NT2/D1 (cell line): ENCODE results near the gene LURAP1L.

Experiments
- YY1 ChIP-seq: IDR thresholded peaks from 2 replicates; pipeline ENCODE4 v1.6.1; 2011; ENCODE audit not compliant: insufficient read length, insufficient read depth
- ZNF274 ChIP-seq: IDR thresholded peaks from 2 replicates; pipeline ENCODE4 v1.6.1; 2011; ENCODE audit warnings: mild to moderate bottlenecking, low read depth, low read length

DNA sequence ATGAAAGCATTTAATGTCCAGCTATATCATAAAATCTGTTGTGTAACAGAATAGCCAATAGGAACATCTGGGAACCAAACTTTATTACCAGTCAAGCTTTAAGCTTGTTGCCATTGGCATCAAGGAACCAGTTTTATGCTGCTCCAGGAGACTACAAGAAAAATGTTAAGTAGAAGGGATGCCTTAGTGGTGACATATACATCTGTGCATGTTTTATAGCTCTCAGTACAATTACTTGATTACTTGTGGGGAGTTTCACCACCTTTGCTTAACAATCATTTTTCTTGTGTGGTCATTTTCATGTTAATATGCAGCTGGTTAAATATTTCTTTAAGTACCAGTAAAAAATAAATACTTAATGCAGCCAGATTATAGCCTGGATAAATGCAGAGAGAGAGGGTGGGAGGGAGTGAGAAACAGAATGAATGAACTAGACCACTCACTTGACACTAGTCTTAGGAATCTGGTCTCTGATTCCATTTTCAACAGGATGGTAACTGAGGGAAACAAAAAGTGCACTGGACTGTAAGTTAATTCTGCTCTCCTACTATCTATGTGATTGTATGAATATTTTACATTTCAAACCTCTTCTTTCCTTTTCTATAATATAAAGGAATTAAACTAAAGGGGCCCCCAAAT, 35.7 kb upstream of the LURAP1L start:
- TF ChIP-seq ZNF274 (no peak), YY1 (no peak)
